Measurements from ENCODE around the gene SORCS2.
"Not testable (repeated sequence)": the region's sequence is repeated elsewhere in the genome, so short reads cannot be mapped to it uniquely, and the experiment has no call there.

SORCS2 gene

DNA sequence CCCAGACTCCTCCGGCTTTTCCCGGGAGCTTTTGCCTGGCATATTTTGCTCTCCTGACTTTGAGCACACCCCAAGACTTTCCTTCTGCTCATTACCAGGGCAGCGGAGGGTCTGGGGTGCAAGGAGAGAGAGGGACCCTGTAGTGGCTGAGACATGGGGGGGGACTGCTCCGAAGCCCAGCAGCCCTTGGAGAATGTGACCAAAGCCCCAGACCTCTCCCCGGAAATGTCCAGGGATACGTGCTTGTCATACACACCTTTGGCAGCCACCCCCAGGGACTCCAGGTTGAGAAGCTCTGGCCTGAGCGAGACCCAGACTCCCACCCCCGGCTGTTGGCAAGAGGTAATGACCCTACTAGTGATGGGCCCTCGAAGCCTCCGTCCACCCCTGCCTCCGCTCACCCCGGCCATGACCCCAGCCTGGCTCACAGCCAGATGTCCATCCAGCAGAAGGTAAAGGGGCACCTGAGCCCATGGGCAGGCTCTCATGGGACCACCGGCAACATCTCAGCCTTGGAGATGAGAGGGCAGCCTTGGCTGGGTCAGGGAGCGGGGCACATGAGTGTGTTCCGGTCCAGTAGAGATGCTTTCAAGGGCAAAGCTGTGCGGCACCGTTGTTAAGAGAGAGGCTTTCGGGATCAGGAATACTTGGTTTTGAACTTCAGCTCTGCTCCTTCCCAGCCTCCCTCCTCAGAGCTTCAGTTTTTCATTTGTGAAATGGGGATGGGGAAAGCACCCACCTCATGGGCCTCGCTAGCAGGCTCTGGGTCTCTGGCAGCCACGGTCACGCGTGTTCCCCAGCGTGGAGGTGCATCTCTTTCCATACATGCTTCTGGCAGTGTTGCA is 240.4 kb downstream of the SORCS2 start:
- DNase-seq = no peak

DNA sequence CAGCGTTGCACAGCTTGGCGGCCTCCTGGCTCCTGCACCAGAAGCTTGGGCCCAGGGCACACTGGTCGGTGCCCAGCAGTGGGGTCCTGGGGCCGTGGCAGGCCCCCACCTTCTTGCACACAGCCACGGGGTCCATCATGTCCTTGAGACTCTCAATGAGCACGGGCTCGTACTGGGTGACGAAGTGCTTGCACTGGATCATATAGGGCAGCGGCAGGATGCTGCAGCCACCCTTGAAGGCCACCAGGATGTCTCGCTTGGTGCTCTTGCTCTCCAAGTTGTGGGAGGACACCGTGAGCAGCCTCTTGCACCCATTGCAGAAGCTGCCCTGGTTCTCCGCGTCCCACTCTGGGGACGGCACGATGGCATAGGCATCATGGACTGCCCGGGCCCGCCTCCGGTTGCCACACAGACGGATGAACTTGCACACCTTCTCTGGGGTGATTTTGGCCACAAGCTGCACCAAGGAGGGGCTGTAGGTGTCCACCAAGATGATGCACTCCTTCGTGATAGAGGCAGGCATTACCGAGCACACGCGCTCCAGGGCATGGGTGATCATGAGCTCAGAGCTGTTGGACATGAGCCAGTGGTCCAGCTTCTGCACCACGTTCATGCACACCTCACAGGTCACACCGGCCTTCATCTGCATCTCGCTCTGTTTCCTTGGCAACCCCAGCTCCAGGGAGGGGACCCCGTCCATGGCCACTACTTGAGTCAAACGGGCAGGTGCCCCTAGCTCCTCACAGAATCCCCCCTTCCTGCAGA is 241.2 kb downstream of the SORCS2 start:
- DNase-seq = no peak

GRCh38 chr4:7434141-7434765 is 241.9 kb downstream of the SORCS2 start:
- no peak for DNase-seq

DNA sequence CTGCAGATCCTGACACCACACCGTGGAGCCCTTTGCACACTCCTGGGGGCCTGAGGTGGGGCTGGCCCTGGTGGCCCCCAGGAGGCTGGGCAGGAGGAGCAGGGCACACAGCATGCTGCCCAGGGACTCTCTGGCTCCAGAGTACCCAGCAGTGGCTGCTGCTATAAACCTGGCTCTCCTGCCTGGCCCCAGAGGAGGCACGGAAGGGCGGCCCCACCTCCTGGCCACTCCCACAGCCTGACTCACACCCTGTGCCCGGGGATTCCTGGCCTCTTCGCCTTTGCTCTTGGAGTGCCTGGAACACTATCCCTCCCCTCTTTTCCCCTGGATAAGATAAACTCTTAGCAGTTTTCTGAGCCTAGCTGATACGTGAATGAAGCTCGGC is 242.4 kb downstream of the SORCS2 start, which contains the start of gene PSAPL1:
PSAPL1 (minus strand) TSS at position 165 of the 385 bp plus-strand sequence; CDS start at position 114, 51 bp downstream.
- peak in 2 of 4 experiments; percentile 10 to 21 for DNase-seq

- DNase-seq = peak in 3 of 4 experiments; percentile 29 to 49 (median 32)
Observed at GRCh38 chr4:7435471-7436061, 243.2 kb downstream of the SORCS2 start.

- no peak for DNase-seq
Observed at GRCh38 chr4:7436256-7436655, 243.9 kb downstream of the SORCS2 start.

- no peak for DNase-seq
Observed at GRCh38 chr4:7439699-7440098, 247.4 kb downstream of the SORCS2 start.

DNA sequence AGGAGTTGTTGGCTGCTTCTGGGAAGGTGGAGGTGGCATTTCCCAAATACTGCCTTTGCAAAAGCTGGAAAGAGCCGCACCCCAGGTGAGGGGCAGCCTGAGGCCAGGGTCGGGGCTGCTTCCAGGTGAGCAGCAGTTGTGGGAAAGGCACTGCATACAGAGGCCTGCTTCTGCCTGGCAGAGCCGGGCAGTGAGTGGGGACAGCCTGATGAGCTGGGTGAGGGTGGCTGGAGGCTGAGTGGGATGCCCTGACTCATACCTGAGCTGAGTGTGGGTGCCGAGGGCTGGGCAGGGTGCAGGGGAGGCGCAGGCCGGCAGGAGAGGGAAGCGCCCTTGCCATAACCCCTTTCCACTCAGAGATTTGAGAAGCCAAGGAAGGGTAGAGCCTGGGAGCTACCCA is 248.9 kb downstream of the SORCS2 start:
- DNase-seq = no peak

DNA sequence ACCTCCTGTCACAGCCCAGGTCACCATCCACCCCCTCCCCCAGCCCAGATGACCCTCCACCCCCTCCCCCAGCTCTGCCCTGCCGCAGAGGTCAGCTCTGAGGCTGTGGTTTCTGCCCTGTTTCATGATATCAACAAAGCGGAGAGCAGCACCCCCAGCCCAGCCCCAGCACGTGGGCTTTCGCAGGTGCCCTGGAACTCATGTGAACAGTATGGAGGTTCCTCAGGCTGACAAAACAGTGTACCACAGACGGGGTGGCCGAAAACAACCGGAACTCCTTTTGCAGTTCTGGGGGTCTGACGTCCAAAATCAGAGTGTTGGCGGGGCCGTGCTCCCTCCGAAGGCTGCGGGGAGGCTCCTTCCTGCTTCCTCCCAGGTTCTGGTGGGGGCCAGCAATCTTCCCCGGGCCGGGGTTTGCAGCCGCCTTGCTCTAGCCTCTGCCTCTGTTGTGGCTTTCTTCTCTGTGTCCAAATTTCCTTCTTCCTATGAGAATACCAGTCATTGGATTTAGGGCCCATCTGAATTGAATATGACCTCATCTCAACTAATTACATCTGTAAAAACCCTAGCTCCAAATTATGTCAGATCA is 250.3 kb downstream of the SORCS2 start:
- no peak for DNase-seq

- DNase-seq = no peak
Observed at GRCh38 chr4:7444314-7444713, 252.0 kb downstream of the SORCS2 start.

DNA sequence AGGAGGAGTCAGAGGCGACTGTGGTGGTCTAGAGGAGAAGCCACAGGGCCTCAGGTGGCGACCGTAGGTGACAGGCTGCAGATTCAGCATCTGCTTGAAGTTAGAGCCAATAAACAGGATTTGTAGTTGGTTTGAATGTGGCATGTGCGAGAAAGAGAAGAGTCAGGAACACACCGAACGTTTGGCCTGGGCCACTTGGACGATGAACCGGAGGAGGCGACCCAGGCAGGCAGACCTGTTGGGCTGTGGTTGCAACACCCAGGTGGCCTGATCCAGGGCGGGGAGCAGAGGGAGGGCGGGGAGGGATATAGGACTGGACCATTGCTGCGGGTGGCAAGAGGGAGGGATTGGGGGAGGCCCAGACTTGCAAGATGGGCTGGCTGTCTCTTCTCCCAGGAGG is 252.4 kb downstream of the SORCS2 start:
- no peak for DNase-seq

GRCh38 chr4:7447236-7447635 is 254.9 kb downstream of the SORCS2 start:
- no peak for DNase-seq

- no peak for DNase-seq
Observed at GRCh38 chr4:7448036-7448435, 255.7 kb downstream of the SORCS2 start.

- no peak for DNase-seq
Observed at GRCh38 chr4:7450775-7451433, 258.6 kb downstream of the SORCS2 start.

DNA sequence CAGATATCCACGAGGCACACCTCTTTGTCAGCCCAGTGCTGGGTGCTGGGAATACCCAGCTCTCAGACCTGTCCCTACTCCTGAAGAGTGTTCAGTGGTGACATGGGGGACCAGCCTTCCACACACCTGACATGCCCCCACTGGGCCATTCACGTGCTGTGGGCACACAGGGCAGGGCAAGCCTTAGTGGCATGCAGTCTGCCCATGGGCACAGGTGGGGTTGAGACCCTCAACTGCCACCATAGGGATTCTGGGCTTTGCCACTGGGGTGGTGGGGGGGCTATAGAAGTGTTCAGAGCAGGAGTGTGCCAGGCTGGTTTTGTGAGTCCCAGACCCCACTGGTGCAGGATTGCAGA is 259.1 kb downstream of the SORCS2 start:
- no peak for DNase-seq

DNA sequence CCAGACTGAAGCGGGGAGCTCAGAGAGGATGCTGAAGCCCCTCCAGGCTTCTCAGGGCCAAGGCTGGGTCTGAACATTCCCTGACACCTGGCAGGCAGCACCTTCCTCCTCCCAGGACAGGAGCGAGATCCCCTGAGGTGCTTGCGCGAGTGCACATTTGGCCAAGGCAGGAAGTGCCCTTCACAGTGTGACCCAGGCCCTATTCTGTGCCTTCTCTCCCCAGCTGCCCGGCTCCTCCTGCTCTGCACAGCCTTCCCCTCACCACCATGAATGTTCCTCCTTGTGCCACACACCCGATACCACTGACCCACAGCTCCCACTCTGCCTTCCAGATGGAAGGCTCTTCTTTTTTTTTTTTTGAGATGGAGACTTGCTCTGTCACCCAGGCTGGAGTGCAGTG is 259.5 kb downstream of the SORCS2 start:
- no peak for DNase-seq

DNA sequence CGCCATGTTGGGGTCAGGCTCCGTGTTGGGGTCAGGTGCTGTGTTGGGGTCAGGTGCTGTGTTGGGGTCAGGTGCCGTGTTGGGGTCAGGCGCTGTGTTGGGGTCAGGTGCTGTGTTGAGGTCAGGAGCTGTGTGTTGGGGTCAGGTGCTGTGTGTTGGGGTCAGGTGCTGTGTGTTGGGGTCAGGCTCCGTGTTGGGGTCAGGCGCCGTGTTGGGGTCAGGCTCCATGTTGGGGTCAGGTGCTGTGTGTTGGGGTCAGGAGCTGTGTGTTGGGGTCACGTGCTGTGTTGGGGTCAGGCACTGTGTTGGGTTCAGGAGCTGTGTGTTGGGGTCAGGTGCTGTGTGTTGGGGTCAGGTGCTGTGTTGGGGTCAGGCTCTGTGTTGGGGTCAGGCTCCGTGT is 260.5 kb downstream of the SORCS2 start:
- not testable (repeated sequence) for DNase-seq

- no peak for DNase-seq
Observed at GRCh38 chr4:7457201-7458065, 265.1 kb downstream of the SORCS2 start.

DNA sequence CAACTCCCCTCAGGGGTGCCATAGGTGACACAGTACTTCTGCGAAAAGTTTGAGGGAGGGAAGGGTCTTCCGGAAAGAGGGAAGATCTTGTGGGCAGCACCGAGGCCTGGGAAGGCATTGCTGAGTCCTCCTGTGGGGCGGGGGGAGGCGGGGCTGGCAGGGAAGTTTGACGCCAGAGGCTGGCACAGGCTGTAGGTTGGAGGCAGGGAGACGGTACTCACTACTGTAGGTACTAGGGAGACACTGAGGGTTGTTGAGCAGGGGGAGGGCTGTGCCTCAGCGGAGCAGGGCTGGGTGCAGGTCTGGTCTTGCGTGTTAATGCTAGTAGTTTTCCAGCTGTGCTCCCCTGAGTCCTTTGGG is 265.7 kb downstream of the SORCS2 start:
- DNase-seq = no peak

- DNase-seq = no peak
Observed at GRCh38 chr4:7458477-7458876, 266.1 kb downstream of the SORCS2 start.

DNA sequence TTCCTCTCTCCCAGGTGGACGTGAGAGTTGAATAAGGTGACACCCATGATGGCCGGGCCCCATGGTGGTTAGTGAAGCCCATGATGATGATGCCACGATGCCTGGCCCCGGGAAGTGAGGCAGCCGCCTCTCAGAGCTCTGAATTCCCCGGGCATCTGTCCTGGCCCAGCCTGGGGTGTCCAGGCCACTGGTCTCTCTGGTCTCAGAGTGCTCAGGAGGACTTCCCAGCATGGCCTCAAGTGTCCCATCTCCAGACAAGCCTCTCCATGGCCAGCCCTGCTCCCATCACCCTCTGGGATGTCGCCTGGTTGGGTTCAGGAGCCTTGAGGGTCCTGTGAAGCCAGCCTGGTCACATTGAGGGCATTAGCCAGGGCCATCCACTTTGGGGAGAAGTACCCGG is 267.1 kb downstream of the SORCS2 start:
- no peak for DNase-seq
